K562 treated with DMSO at 1 percent for 24 hours (cell line): ENCODE results near the gene ZNF431. TPM values are rescaled to one million over a fixed set of nuclear protein-coding genes. Genes with fewer than 3 reads are reported as not detected.

Source experiments
- total RNA-seq: library from RNA; unstranded; fragments of 300-600 nt; gene quantifications from 2 replicates; pipeline ENCODE4 v1.2.3, GENCODE V29; 2022; ENCODE audit warnings: low read depth; ENCODE audit not compliant: insufficient read depth

The ZNF431 gene
- total RNA-seq, result 5.9 and 9.0 TPM in 2 replicates

GRCh38 chr19:21141787-21142464 is at the start of gene ZNF431:
ZNF431 (plus strand) TSS chr19:21142040; CDS start chr19:21142184, 144 bp downstream.

Other genes starting within 250 kb of the ZNF431 start
- 0.69 and 1.7 TPM in 2 replicates for gene ZNF85, start 218.8 kb upstream of the ZNF431 start, total RNA-seq
- gene ZNF430, start 121.4 kb upstream of the ZNF431 start, total RNA-seq, result 2.1 and 3.6 TPM in 2 replicates
- 8.1 and 10.5 TPM in 2 replicates for gene ZNF714, start 59.8 kb upstream of the ZNF431 start, total RNA-seq
- 1.1 and 2.7 TPM in 2 replicates for gene ZNF708, start 187.4 kb downstream of the ZNF431 start, total RNA-seq
- 4.7 and 4.9 TPM in 2 replicates for gene ZNF738, start 217.0 kb downstream of the ZNF431 start, total RNA-seq